Body of pancreas (tissue), 4 donors: Measurements from ENCODE around the gene RLN1. TPM values are rescaled to one million over a fixed set of nuclear protein-coding genes. Genes with fewer than 3 reads are reported as not detected.

Experiments used
- ATAC-seq: fragments of 150-250 bp; one replicate; pipeline ENCODE4 v1.9.1; 2016
- DNase-seq, 4 donors: peaks; one replicate each; pipeline ENCODE4 v3.0.0-alpha.2; 2019
- H3K27ac ChIP-seq, 4 donors: fragments of 200-600 bp; sonication (generic); 1 replicate in 3 of 4; 2 replicates in 1 of 4; pipeline versions ENCODE4 v1.5.1 to v1.6.1; 2016 to 2019; ENCODE audit warnings: mild to moderate bottlenecking in 1 of 4, mixed read lengths in 1 of 4, moderate library complexity in 1 of 4
- H3K27me3 ChIP-seq, 2 donors: fragments of 200-600 bp; sonication (generic); one replicate each; pipeline ENCODE4 v1.6.0; 2016; ENCODE audit warnings: mild to moderate bottlenecking in 1 of 2
- H3K36me3 ChIP-seq, 2 donors: fragments of 200-600 bp; sonication (generic); replicated peaks in 1 of 2; 2 replicates each; pipeline ENCODE4 v1.5.1; 2016; ENCODE audit warnings: low read depth in 2 of 2; ENCODE audit not compliant: insufficient read depth in 1 of 2
- H3K4me1 ChIP-seq: fragments of 200-600 bp; sonication (generic); one replicate; pipeline ENCODE4 v1.6.0; 2016
- H3K4me3 ChIP-seq, 2 donors: fragments of 200-600 bp; sonication (generic); 1 replicate in 1 of 2; 2 replicates in 1 of 2; pipeline ENCODE4 v1.5.1; 2016 to 2019
- H3K9me3 ChIP-seq, 3 donors: fragments of 200-600 bp; sonication (generic); 1 replicate in 2 of 3; 2 replicates in 1 of 3; pipeline ENCODE4 v1.5.1; 2016
- CTCF ChIP-seq, 7 experiments: fragments of 450-650 bp in 4 of 7; fragments of 200-600 bp in 3 of 7; sonication (generic) in 3 of 7; IDR thresholded peaks; one replicate each; pipeline ENCODE4 v1.5.1; 2016 to 2019; ENCODE audit warnings: antibody characterized with exemption in 7 of 7
- POLR2A ChIP-seq, 3 donors: fragments of 450-650 bp; IDR thresholded peaks; one replicate each; pipeline ENCODE4 v1.6.1; 2016; ENCODE audit warnings: antibody characterized with exemption in 3 of 3, mild to moderate bottlenecking in 2 of 3
- WGBS, 2 donors: methylation state at CpG; one replicate each; pipeline ENCODE4 v1.1.5; 2017; 5-methylcytosine and 5-hydroxymethylcytosine counted together
- intact Hi-C: fragments of 100-400 bp; cut with DNase I; formaldehyde crosslinking; loops from one replicate; pipeline ENCODE4 v1.15.1; 2023
- small RNA-seq: library from RNA; depleted of rRNA; stranded (forward); fragments of <200 nt; gene quantifications from one replicate; pipeline ENCODE3, GENCODE V24; 2016
- total RNA-seq, 2 donors: library from RNA; depleted of rRNA; stranded (reverse); fragments of >200 nt; gene quantifications; one replicate each; pipeline ENCODE4 v1.1.0, GENCODE V29; 2016

The RLN1 gene
- total RNA-seq, 2 donors from 2014 or later = not detected

GRCh38 chr9:5301544-5301943, 38.1 kb downstream of the RLN1 start:
- H3K27ac ChIP-seq = no peak overlapping the region
- no peak overlapping the region for H3K4me3 ChIP-seq
- peaks cover 5% of the 10 kb centered on the region for H3K4me1 ChIP-seq
- no peaks in the 10 kb centered on the region for H3K27me3 ChIP-seq
- no peaks in the 10 kb centered on the region for H3K9me3 ChIP-seq
- ATAC-seq = no peak
- TF ChIP-seq POLR2A (IDR thresholded peaks at IDR 0.05) (no peak), CTCF (IDR thresholded peaks at IDR 0.05) (no peak)
- 58 to 75% methylated on average over 4 of the region's 4 CpGs for WGBS, 2 donors
- no peak for DNase-seq
- intact Hi-C loops = no loop called here
- no peaks in the 10 kb centered on the region for H3K36me3 ChIP-seq

- no peak for ATAC-seq
- DNase-seq = no peak
- no peaks in the 10 kb centered on the region for H3K4me1 ChIP-seq
- H3K4me3 ChIP-seq = no peak overlapping the region
- intact Hi-C loops = no loop called here
- no peaks in the 10 kb centered on the region for H3K36me3 ChIP-seq
- WGBS, 2 donors = 78 to 92% methylated on average over 1 of the region's 1 CpG
- no peaks in the 10 kb centered on the region for H3K9me3 ChIP-seq
- H3K27me3 ChIP-seq = no peaks in the 10 kb centered on the region
- TF ChIP-seq CTCF (IDR thresholded peaks at IDR 0.05) (no peak), POLR2A (IDR thresholded peaks at IDR 0.05) (no peak)
- no peak overlapping the region for H3K27ac ChIP-seq
These were observed 47.5 kb downstream of the RLN1 start for GRCh38 chr9:5292141-5292540.

- 8 to 19% methylated on average over 1 of the region's 1 CpG for WGBS, 2 donors
- intact Hi-C loops = no loop called here
- no peaks in the 10 kb centered on the region for H3K36me3 ChIP-seq
- DNase-seq = no peak
- H3K27me3 ChIP-seq = no peaks in the 10 kb centered on the region
- ATAC-seq = no peak
- TF ChIP-seq CTCF (IDR thresholded peaks at IDR 0.05) (no peak), POLR2A (IDR thresholded peaks at IDR 0.05) (no peak)
- H3K4me3 ChIP-seq = no peak overlapping the region
- H3K4me1 ChIP-seq = no peaks in the 10 kb centered on the region
- H3K9me3 ChIP-seq = no peaks in the 10 kb centered on the region
- H3K27ac ChIP-seq = no peak overlapping the region
These were observed 51.1 kb downstream of the RLN1 start for GRCh38 chr9:5288591-5288990.

- Histone ChIP-seq H3K27me3 (no peaks in the 10 kb centered on the region), H3K4me1 (no peaks in the 10 kb centered on the region), H3K27ac (no peak overlapping the region), H3K4me3 (no peak overlapping the region), H3K9me3 (no peaks in the 10 kb centered on the region), H3K36me3 (no peaks in the 10 kb centered on the region)
- TF ChIP-seq CTCF (IDR thresholded peaks at IDR 0.05) (no peak), POLR2A (IDR thresholded peaks at IDR 0.05) (no peak)
- DNase-seq (no peak), ATAC-seq (no peak)
- intact Hi-C loops = no loop called here
These were observed 53.4 kb downstream of the RLN1 start for GRCh38 chr9:5286262-5286661.

Small RNA genes lying within 50 kb of the gene (small RNA-seq; reads per million reads assigned to genes)
- not detected for gene AL135786.1
- not detected for gene HMGN2P31

Other genes starting within 250 kb of the RLN1 start
- gene INSL6, start 154.2 kb downstream of the RLN1 start, total RNA-seq = not detected
- gene INSL4, start 108.5 kb downstream of the RLN1 start, total RNA-seq = not detected
- gene RLN2, start 35.2 kb downstream of the RLN1 start, total RNA-seq = not detected
- 1 to 10 TPM; 3.3 to 7.8 TPM for gene PLGRKT, start 98.0 kb upstream of the RLN1 start, total RNA-seq
- 1 to 10 TPM; 1.6 to 3.6 TPM for gene CD274, start 110.7 kb upstream of the RLN1 start, total RNA-seq
- gene PDCD1LG2, start 170.7 kb upstream of the RLN1 start, total RNA-seq = 1 to 10 TPM in 1 of 2 donors, under 1 TPM in 1; 0.99 to 1.3 TPM